Activated CD8-positive, alpha-beta memory T cell treated with anti-CD3 and anti-CD28 coated beads, Interleukin-2, amount 50 U/mL, for 1 hour (primary cell): ENCODE measurements around the gene PMVK.

ENCODE experiments used
- DNase-seq: peaks from one replicate; pipeline ENCODE4 v3.0.0-alpha.2; 2020; ENCODE audit errors: extremely low read depth

Gene PMVK

GRCh38 chr1:154951901-154952657 lies 15.6 kb upstream of the PMVK start:
- peak; percentile 42 for DNase-seq

- no peak for DNase-seq
These were observed 11.6 kb upstream of the PMVK start for GRCh38 chr1:154948079-154948478.

- DNase-seq = no peak
These were observed 9.7 kb upstream of the PMVK start for GRCh38 chr1:154945962-154946850.

GRCh38 chr1:154945160-154945961 lies 8.8 kb upstream of the PMVK start:
- no peak for DNase-seq

GRCh38 chr1:154944401-154945159 lies 8.1 kb upstream of the PMVK start:
- no peak for DNase-seq

GRCh38 chr1:154943649-154944400 lies 7.3 kb upstream of the PMVK start:
- no peak for DNase-seq

- no peak for DNase-seq
These were observed 5.0 kb upstream of the PMVK start for GRCh38 chr1:154941333-154942013.

GRCh38 chr1:154940651-154941194 lies 4.2 kb upstream of the PMVK start:
- DNase-seq = no peak

GRCh38 chr1:154940213-154940560 lies 3.7 kb upstream of the PMVK start:
- DNase-seq = no peak

- no peak for DNase-seq
These were observed 2.3 kb upstream of the PMVK start for GRCh38 chr1:154938604-154939399.

GRCh38 chr1:154937988-154938386 lies 1.5 kb upstream of the PMVK start:
- no peak for DNase-seq

GRCh38 chr1:154937085-154937987 lies 817 bp upstream of the PMVK start:
- DNase-seq = peak; percentile 78

- DNase-seq = no peak
These were observed 567 bp downstream of the PMVK start for GRCh38 chr1:154935749-154936554.

- no peak for DNase-seq
These were observed 2.1 kb downstream of the PMVK start for GRCh38 chr1:154934358-154934948.

GRCh38 chr1:154931940-154932487 lies 4.5 kb downstream of the PMVK start:
- DNase-seq = no peak

- no peak for DNase-seq
These were observed 10.3 kb downstream of the PMVK start for GRCh38 chr1:154926201-154926600.
